IMR-90 (cell line): ENCODE measurements around the gene SPACA5B. TPM values are rescaled to one million over a fixed set of nuclear protein-coding genes. Genes with fewer than 3 reads are reported as not detected.

Source experiments
- ATAC-seq: fragments of 200-7000 bp; cut with Tn5 transposase; 2 replicates; pipeline ENCODE4 v1.9.1; 2020; ENCODE audit warnings: low read depth, mild to moderate bottlenecking, moderate library complexity
- BruUV-seq: library from RNA; stranded (reverse); fragments of 400-500 nt; replicated peaks from 2 replicates; lab custom pipeline; 2021; lab: Mats Ljungman, UMichigan
- CTCF ChIA-PET: fragments of 300-600 bp; formaldehyde crosslinking; extraction: SDS; loops from one replicate; lab custom pipeline; 2021; ENCODE audit warnings: antibody characterized with exemption; lab: Yijun Ruan, JAX
- POLR2A ChIA-PET: fragments of 300-600 bp; sonication (Branson Sonifier 250); formaldehyde crosslinking; loops from one replicate; lab custom pipeline; 2022; ENCODE audit warnings: antibody characterized with exemption; ENCODE audit not compliant: unreplicated experiment; lab: Charles Lee
- DNase-seq: peaks from one replicate; pipeline ENCODE4 v3.0.0; 2013
- H2AFZ ChIP-seq: replicated peaks from 2 replicates; pipeline ENCODE3; 2013; ENCODE audit warnings: low read length, mild to moderate bottlenecking; ENCODE audit not compliant: poor library complexity
- H2AK5ac ChIP-seq: 2 replicates; pipeline ENCODE4 v1.6.1; 2013; ENCODE audit warnings: low read depth, low read length, inconsistent platforms
- H2AK9ac ChIP-seq: replicated peaks from 2 replicates; pipeline ENCODE3; 2013; ENCODE audit warnings: mild to moderate bottlenecking, low read depth, low read length, moderate library complexity; ENCODE audit not compliant: poor library complexity
- H2BK120ac ChIP-seq: 2 replicates; pipeline ENCODE4 v1.6.1; 2013; ENCODE audit warnings: low read depth, low read length, inconsistent platforms
- H2BK15ac ChIP-seq: 3 replicates; pipeline ENCODE4 v1.6.1; 2013; ENCODE audit warnings: low read depth, low read length, inconsistent platforms
- H2BK20ac ChIP-seq: 2 replicates; pipeline ENCODE4 v1.6.1; 2013; ENCODE audit warnings: low read depth, mild to moderate bottlenecking, inconsistent platforms, low read length, moderate library complexity
- H2BK5ac ChIP-seq: 2 replicates; pipeline ENCODE4 v1.6.1; 2013; ENCODE audit warnings: mild to moderate bottlenecking, low read depth, low read length, inconsistent platforms; ENCODE audit not compliant: poor library complexity, severe bottlenecking
- H3K14ac ChIP-seq: replicated peaks from 2 replicates; pipeline ENCODE4 v1.6.1; 2013; ENCODE audit warnings: low read depth, low read length, inconsistent platforms
- H3K18ac ChIP-seq: 2 replicates; pipeline ENCODE4 v1.6.1; 2013; ENCODE audit warnings: low read depth, low read length, control low read depth
- H3K23ac ChIP-seq: 2 replicates; pipeline ENCODE4 v1.6.1; 2013; ENCODE audit warnings: low read depth, low read length, inconsistent platforms
- H3K27ac ChIP-seq: 2 replicates; pipeline ENCODE4 v1.5.1; 2013; ENCODE audit warnings: mild to moderate bottlenecking, control low read depth, low read length; ENCODE audit not compliant: insufficient read depth
- H3K27me3 ChIP-seq: 2 replicates; pipeline ENCODE4 v1.6.1; 2013; ENCODE audit warnings: low read length; ENCODE audit not compliant: control insufficient read depth, insufficient read depth
- H3K36me3 ChIP-seq: 2 replicates; pipeline ENCODE4 v1.6.1; 2013; ENCODE audit warnings: low read length, mixed read lengths; ENCODE audit not compliant: control insufficient read depth, insufficient read depth
- H3K4ac ChIP-seq: 2 replicates; pipeline ENCODE4 v1.6.1; 2013; ENCODE audit warnings: low read depth, low read length, inconsistent platforms
- H3K4me1 ChIP-seq: 2 replicates; pipeline ENCODE4 v1.6.1; 2013; ENCODE audit warnings: low read length, mixed read lengths; ENCODE audit not compliant: control insufficient read depth, insufficient read depth
- H3K4me2 ChIP-seq: 2 replicates; pipeline ENCODE4 v1.6.1; 2013; ENCODE audit warnings: low read depth, mild to moderate bottlenecking, control low read depth, low read length, moderate library complexity
- H3K4me3 ChIP-seq: 2 replicates; pipeline ENCODE4 v1.5.1; 2013; ENCODE audit warnings: low read depth, mild to moderate bottlenecking, control low read depth, low read length, moderate library complexity; ENCODE audit not compliant: insufficient read depth
- H3K56ac ChIP-seq: 2 replicates; pipeline ENCODE4 v1.6.1; 2013; ENCODE audit warnings: low read length, inconsistent platforms; ENCODE audit not compliant: insufficient read depth; ENCODE audit errors: extremely low read depth
- H3K79me1 ChIP-seq, 2 experiments: 2 replicates each; pipeline ENCODE4 v1.6.1; 2013; ENCODE audit warnings: low read length in 2 of 2, inconsistent platforms in 1 of 2, low read depth in 1 of 2
- H3K9ac ChIP-seq: 2 replicates; pipeline ENCODE4 v1.6.1; 2013; ENCODE audit warnings: low read depth, low read length, control low read depth
- H3K9me1 ChIP-seq: 2 replicates; pipeline ENCODE4 v1.6.1; 2013; ENCODE audit warnings: low read length, inconsistent platforms; ENCODE audit not compliant: insufficient read depth
- H3K9me3 ChIP-seq: 2 replicates; pipeline ENCODE4 v1.6.1; 2013; ENCODE audit warnings: low read length; ENCODE audit not compliant: control insufficient read depth, insufficient read depth
- H4K20me1 ChIP-seq: 2 replicates; pipeline ENCODE4 v1.6.1; 2013; ENCODE audit warnings: low read length, inconsistent platforms; ENCODE audit not compliant: insufficient read depth
- H4K5ac ChIP-seq: 2 replicates; pipeline ENCODE4 v1.6.1; 2013; ENCODE audit warnings: mild to moderate bottlenecking, low read depth, low read length, control low read depth
- H4K8ac ChIP-seq, 2 experiments: 2 replicates each; pipeline ENCODE4 v1.6.1; 2013; ENCODE audit warnings: low read depth in 2 of 2, low read length in 2 of 2, control low read depth in 1 of 2, inconsistent platforms in 1 of 2
- H4K91ac ChIP-seq: 2 replicates; pipeline ENCODE4 v1.6.1; 2013; ENCODE audit warnings: low read depth, low read length, inconsistent platforms; ENCODE audit not compliant: insufficient read depth
- RAD21 ChIP-seq: IDR thresholded peaks from 2 replicates; pipeline ENCODE4 v1.6.1; 2012; ENCODE audit warnings: low read length, improper control_type of control experiment
- WGBS, 2 experiments: methylation state at CpG; one replicate each; pipeline versions ENCODE4 v1.1.5 to v1.1.7; 2013; ENCODE audit warnings: missing lambda C conversion rate in 2 of 2; ENCODE audit not compliant: insufficient read length in 1 of 2; ENCODE audit errors: extremely low coverage in 2 of 2; 5-methylcytosine and 5-hydroxymethylcytosine counted together
- dilution Hi-C: fragments of 300-500 bp; cut with HindIII; formaldehyde crosslinking; loops from one replicate; pipeline ENCODE4 v1.14.3; 2018; ENCODE audit warnings: low sequenced_read_pairs; ENCODE audit not compliant: unreplicated experiment
- in situ Hi-C: fragments of 300-500 bp; cut with MboI; formaldehyde crosslinking; loops from 3 replicates; pipeline ENCODE4 v1.14.3; 2019; ENCODE audit warnings: low sequenced_read_pairs, inconsistent platforms, mixed read lengths
- intact Hi-C: fragments of 100-400 bp; cut with micrococcal nuclease; formaldehyde crosslinking; loops from 2 replicates; pipeline ENCODE4 v1.10.0; 2022
- polyA plus RNA-seq, 3 experiments: library from polyadenylated mRNA; depleted of rRNA; stranded (reverse); fragments of >200 nt; gene quantifications; 2 replicates each; pipeline ENCODE4 v1.2.3, GENCODE V29; 2012; ENCODE audit warnings: low replicate concordance in 1 of 3
- total RNA-seq: library from RNA; depleted of rRNA; stranded (reverse); fragments of >200 nt; gene quantifications from 2 replicates; pipeline ENCODE4 v1.2.3, GENCODE V29; 2012

The SPACA5B gene
- total and polyA plus RNA-seq, 2 of the 4 experiments (the other 2 are of a cell fraction), result not detected

GRCh38 chrX:48101443-48101842, 29.0 kb upstream of the SPACA5B start:
- Histone ChIP-seq H3K56ac (no peak overlapping the region), H3K36me3 (no peaks in the 10 kb centered on the region), H2BK15ac (no peak overlapping the region), H3K9me1 (no peaks in the 10 kb centered on the region), H3K9ac (no peak overlapping the region), H4K5ac (no peak overlapping the region), H2BK120ac (no peak overlapping the region), H2AK5ac (no peak overlapping the region), H3K4me1 (no peaks in the 10 kb centered on the region), H2AK9ac (no peak overlapping the region), H3K23ac (no peak overlapping the region), H2BK20ac (no peak overlapping the region), H3K9me3 (peaks cover 3% of the 10 kb centered on the region; the same call in 1 of the 2 replicates), H4K91ac (no peak overlapping the region), H4K8ac (no peak overlapping the region), H4K20me1 (no peaks in the 10 kb centered on the region), H3K27ac (no peak overlapping the region), H3K27me3 (no peaks in the 10 kb centered on the region), H3K4me3 (no peak overlapping the region), H2AFZ (no peak overlapping the region), H3K4me2 (no peak overlapping the region), H2BK5ac (no peak overlapping the region), H3K18ac (no peak overlapping the region), H3K14ac (no peak overlapping the region), H3K79me1 (no peaks in the 10 kb centered on the region), H3K4ac (no peak overlapping the region)
- WGBS, 2 experiments, result no CpG with 5 or more reads among the region's 3 CpGs
- dilution Hi-C loops, result no loop called here
- no peak for TF ChIP-seq RAD21
- DNase-seq, result no peak
- intact Hi-C loops, result no loop called here
- ChIA-PET CTCF (no interaction called here), POLR2A (no interaction called here)
- BruUV-seq, result no TSS peak
- in situ Hi-C loops, result no loop called here
- no peak for ATAC-seq
